Activated CD8-positive, alpha-beta memory T cell treated with anti-CD3 and anti-CD28 coated beads, Interleukin-2, amount 50 U/mL, for 1 hour (primary cell): ENCODE data around the gene PAK6.
A peak's percentile ranks its signal among the peaks of the same experiment; 100 is the strongest.

Experiments used
- DNase-seq: peaks from one replicate; pipeline ENCODE4 v3.0.0-alpha.2; 2020; ENCODE audit errors: extremely low read depth

PAK6 gene

DNA sequence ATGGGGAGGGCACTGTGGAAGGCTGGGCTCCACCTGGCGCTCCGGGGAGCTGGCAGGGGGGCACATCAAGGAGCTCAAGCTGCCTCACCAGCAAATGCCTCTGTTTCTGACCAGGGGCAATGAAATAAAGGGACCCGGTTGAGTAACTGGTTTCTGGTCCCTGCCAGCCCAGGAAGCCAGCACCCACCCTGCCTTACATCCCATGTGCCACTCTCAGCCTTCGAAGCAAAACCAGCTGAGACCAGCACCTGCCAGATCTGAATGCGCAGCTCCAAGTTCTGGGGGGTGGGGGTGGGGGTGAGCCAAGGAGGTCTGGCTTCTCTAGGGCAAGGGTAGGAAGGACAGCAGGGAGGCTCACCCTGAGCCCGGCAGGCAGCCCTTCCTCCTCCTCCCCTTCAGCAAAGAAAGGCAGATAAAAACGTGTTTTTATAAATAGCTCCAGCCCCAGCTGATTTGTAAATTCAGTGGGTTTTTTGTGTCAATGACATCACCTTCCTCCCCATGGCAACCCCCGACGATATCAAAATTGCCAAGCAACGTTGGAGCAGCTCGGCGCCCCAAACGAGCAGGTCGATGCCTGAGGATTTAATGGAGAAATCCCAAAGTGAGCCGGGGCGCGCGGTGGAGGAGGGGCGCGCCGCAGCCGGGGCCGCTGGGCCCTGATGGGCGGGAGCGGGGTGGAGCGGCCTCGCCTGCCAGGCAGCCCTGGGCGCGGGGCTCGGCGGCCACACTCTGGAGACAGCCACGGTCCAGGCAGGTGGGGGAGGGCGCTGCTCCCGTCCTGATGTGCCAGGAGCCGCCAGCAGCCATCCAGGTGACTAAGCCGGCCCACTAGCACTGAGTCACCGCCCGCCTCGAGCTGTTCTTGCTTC is at the start of gene PAK6:
Gene PAK6 (plus strand): TSS at position 532 of the 872 bp plus-strand sequence. CDS start 25,723 bp downstream, outside the sequence.
- no peak for DNase-seq

- no peak for DNase-seq
These were observed 48.3 kb upstream of the PAK6 start for GRCh38 chr15:40190591-40190990.

- DNase-seq, result no peak
These were observed 45.9 kb upstream of the PAK6 start for GRCh38 chr15:40192942-40193341.

GRCh38 chr15:40197434-40197833 is 41.4 kb upstream of the PAK6 start:
- no peak for DNase-seq

DNA sequence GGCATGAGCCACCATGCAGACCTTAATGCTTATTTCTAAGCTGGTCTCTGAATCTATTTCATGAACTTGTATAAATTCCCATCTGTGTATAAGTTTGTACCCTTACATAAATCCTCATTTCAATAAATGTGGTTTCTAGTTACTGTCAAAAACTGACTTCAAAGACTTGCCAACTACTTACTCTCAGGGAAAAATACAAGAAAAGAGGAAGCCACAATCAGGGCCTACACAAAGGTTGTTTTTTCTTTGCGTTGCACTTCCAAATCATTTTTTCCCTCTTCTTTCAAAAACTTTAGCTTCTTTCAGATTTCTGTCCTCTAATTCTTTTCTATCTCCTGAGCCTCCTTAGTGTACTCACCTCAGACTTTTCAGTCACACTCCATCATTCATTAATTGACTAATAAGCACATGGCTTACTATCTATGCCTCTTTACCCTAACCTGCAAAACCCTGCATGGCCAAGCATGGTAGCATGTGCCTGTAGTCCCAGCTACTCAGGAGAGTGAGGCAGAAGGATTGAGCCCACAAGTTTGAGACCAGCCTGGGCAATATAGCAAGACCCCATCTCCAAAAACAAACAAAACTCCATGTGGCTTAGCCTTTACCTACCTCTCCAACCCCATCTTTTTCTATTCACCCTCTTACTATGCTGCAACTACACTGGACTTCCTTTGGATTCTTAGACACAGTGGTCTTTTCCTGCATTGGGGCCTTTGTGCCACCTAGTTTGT is 40.3 kb upstream of the PAK6 start:
- no peak for DNase-seq

GRCh38 chr15:40204100-40204499 is 34.8 kb upstream of the PAK6 start:
- no peak for DNase-seq

GRCh38 chr15:40217166-40217824 is 21.6 kb upstream of the PAK6 start:
- DNase-seq, result peak; percentile 12

GRCh38 chr15:40219801-40220200 is 19.1 kb upstream of the PAK6 start:
- DNase-seq, result no peak

DNA sequence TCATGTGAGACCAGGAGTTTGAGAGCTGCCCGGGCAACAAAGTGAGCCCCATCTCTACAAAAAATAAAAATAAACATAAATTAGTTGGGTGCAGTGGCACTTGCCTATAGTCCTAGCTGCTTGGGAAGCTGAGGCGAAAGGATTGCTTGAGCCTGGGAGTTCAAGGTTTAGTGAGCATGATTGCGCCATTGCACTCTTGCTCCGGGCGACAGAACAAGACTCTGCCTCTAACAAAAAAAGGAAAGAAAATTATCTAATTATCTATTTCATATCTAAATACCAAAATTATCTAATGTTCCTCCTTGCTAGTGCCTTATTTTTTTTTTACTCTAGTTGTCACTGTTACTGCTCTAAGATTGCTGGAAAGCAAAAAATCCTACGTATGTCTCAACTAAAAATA is 16.7 kb upstream of the PAK6 start:
- DNase-seq, result no peak

GRCh38 chr15:40226736-40227135 is 12.1 kb upstream of the PAK6 start:
- DNase-seq, result no peak

GRCh38 chr15:40229316-40229715 is 9.5 kb upstream of the PAK6 start:
- no peak for DNase-seq

GRCh38 chr15:40229956-40230355 is 8.9 kb upstream of the PAK6 start:
- no peak for DNase-seq

DNA sequence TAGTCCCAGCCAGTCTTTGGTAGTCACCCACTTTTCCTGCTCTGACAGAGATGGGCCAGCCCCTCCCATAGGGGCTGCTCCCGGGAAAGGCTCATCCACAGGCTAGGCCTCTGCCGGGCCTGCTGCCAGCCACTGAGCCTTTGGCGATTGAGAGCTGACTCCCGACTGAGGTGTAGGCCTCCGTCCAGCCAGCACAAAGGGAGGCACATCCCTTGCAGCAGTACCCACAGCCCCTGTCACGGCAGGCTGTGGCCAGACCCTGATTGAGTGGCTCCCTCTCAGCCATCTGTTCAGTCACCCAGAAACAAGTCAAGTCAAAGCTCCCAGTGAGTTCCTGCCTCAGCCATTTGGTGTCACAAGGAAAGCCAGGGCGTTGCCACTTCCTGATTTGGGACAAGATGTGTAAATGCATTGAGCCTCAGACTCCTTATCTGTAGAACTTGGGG is 6.2 kb upstream of the PAK6 start:
- no peak for DNase-seq

DNA sequence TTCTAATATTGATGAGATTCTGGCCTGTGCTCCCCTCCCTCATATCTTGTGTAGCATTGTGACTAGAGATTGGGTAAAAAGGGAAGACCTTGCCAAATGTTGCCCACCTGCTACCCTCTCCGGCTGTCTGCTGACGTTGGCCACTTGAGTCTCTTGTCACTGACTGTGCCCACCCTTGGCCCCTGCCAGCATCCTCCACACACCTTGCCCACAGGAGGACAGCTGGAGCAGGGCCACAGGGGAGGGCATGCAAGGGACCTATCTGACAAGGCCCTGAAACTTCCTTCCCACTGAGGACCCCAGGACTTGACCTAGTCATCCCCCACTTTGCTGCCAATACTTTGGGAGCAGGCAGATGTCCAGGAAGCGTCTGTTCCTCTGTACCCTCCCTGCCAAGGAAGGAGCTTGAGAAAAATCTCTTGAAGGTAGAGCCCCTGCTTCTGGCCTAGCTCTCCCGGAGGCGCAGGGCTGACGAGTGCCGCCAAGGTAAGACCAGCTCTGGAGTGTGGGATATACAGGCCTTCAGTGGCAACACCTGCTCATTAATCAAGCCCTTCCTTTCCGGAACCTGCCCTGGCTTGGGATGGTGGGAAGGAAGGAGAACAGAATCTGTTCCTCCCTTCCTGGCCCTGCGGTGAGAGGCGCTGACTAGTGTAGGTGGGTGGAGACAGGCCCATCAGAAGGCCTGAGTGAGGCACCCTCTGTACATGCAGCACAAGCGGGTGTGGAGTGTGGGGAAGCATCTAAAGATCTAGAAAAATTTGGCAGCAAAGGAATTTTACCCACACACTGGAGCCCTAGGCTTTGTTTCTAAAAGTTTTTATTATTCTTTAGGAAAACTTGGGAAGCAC is 4.9 kb upstream of the PAK6 start:
- DNase-seq, result no peak

DNA sequence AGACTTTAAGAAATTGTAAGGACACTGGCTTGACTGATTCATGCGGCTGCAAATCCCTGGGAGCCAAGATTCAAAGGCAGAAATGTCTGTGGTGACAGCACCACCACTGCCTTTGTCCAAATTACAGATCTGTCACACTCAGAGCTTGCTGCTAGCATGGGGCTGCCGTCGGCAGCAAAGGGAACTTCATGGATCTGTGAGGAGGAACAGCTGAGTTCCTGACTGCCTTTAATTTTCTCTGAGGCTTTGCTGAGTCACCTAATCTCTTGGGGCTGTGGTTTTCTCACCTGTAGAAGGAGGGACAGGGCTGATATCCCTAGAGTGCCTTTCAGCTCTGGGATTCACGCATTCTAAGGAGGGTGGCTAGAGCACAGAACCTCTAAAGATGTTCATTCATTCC is 4.1 kb upstream of the PAK6 start:
- DNase-seq, result no peak

GRCh38 chr15:40235201-40235885 is 3.5 kb upstream of the PAK6 start:
- no peak for DNase-seq

DNA sequence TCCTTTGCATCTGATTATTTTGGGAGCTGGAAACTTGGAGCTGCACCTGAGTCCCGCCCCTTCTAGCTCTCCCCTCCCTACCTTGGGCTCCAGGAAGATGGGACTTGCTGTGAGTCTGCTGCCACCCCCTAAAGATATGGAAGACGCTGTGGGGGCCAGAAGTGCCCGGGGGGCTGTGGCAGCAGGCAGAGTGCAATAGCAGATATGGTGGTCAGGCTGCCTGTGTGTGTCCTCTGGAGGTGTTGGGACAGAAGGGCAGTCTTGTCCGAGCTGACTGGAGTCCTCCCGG is 485 bp downstream of the PAK6 start:
- no peak for DNase-seq

DNA sequence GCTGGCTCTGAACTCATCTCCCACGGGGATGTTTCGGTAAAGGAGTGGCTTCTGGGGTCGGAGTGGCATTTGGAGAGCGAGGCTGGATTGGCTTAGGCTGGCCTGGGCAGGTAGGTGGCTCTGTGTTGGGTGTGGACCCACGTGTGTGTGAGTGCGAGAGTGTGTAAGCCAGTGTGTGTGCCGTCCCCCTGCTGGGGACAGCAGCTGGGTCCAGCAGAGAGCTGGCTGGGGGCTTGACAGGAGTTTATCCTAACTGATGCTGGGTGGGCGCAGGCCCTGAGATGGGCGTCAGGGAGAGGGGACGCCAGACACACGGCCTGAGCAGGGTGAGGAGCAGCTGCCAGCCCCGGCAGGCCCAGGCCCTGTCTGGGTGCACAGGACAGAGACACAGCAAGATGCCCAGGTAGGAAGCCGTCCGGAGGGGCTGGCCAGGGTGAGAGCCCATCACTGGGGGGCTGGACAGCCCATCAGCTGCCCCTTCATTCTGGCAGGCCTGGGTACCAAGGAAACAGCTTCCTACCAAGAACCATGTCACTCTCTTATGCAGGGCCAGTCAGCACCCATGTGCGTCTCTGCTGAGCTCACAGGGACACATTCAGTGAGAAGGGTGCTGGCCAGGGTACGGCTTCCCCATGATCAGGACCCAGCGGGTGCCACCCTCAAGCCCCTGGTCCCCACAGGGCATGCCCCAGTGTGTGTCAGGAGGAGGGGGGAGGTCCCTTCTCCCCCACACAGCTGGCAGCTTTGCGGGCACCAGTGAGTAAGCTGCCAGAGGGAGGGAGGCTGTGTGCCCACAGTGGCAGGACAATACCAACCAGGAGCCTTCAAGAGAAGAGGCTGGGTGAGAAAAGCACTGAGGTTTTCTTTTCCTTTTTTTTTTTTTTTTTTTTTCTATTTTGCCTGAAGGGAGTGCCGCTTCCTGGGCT is 1.1 kb downstream of the PAK6 start:
- no peak for DNase-seq

DNA sequence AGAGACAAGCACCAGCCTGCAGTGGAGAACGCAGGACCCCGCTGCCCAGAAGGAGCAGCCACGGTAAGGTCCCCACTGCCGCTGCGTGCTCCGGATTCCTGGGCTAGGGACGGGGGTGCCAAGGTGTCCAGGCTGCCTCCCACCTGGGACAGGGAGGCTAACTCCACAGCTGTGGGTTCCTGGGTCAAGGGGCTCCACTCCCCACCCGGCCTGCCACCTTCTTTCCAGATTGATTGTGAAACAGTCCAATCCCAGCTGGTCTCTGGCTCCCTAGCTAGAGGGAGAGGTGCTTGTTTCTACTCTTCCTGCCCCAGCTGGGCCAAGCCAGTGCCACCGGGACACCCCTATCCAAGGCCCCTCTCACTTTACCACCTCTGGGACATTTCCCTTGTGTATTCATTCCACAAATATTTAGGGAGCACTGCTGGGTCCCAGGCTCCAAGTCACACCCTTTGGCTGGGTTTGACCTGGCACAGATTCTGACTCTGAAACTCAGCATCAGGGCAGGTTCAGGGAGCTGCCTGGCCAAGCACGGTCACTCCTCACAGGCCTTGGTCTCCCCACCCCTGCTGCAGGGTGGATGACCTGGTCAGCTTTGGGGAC is 1.9 kb downstream of the PAK6 start:
- no peak for DNase-seq
